Ecto neural progenitor cell (in vitro differentiated cells): ENCODE data around the gene ZFHX3.

Experiments
- DNase-seq: peaks from one replicate; pipeline ENCODE4 v3.0.0-alpha.2; 2018; ENCODE audit warnings: low spot score

Gene ZFHX3

DNA sequence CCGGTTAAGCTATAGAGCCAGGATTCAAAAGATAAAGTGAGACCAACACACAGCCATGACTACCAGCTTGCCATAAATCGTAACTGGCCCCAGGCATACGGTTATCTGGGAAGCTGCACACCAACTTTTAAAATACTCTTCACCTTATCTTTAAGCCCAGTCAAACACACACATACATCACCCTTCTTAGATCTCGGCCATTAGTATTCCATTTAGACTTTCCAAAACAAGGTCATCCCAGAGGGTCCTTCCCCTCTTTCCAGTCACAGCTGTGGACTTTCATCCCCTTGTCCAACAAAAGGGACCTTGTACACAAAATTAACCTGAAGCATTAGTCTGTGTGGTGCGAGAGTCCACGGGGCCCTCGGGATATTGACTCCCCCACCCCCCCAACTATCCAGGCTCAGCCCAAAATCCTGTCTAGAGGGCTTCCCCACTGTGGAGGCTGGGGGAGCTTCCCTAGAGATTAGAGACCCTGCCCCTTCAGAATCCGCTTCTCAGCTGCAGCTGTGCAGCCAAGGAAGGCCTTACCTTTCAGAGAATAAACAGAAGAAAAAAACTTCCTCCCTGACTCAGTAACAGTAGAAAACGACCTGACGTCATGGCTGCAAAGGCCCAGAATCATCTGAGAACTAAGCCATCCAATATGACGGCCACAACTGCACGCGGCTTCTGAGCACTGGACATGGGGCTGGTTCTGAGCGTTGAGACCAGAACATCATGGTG lies 9.9 kb downstream of the ZFHX3 start:
- DNase-seq = no peak

DNA sequence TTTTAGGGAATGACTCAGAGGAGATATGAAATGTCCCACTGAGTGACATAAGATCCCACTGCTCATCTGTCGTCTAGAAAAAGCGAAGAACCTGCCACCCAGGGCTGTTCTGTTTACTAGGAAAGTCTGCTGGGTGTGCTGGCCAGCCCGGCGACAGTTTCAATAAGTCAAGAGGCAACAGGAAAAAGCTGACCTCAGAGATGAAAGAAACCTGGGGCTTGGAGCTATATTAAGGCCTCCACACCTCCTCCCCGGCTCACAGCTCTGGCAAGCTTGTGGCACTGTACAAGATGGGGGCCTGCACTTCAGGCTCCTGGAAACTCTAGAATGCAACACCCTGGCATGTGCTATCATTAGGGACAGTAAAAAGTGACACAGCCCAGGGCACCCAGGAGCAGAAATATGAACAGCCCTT lies 10.6 kb downstream of the ZFHX3 start:
- DNase-seq = no peak

DNA sequence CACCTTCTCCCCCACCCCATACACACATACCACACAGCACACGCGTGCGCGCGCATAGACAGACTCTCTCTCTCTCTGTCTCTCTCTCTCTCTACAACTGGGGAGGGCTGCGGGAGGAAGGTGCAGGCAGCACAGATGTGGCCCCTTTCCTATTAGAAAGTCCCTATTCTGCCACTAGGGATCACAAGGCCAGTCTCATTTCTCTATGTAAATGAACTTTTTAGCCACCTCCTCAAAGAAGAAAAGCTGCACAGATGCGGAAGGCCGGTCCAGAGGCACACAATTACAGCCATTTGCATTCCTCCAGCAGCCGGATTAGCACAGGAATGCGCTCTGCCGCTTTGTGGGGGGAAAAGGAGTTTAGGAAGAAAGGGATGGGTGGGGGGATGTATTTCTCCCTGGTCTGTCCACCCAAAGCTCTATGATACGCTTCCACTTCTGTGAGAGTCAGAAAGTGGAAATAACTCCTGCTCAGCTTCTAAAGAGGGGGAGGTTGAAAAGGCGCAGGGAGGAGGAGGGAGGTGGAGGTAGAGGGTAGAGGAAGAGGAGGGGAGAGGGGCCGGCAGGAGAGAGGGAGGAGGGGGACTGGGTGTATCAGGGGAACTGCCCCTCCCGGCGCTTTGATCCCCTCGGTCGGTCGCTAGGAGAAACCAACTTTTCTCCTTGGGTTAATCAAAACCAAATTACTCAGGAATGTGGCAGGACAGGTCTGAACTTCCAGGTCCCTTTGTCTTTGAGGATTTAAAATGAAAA lies 11.7 kb downstream of the ZFHX3 start:
- peak; percentile 88 for DNase-seq

DNA sequence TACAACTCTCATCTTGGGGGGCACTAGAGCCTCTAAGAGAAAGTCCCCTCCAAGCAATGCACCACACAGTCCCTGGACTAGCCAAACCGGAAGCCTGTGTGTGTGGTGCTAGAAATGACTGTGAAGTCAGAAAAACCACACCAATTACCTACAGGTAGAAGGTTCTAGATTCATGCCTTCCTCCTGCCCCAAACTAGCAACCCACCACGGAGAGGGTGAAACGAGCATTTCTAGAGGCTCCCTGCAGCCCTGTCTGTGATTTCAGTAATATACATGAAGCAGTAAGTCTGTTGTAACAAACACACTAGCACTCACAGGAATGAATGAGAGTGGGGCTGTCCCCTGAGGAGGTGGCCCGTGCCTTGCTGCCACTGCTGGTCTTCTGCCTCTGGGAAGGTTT lies 13.6 kb downstream of the ZFHX3 start:
- no peak for DNase-seq

DNA sequence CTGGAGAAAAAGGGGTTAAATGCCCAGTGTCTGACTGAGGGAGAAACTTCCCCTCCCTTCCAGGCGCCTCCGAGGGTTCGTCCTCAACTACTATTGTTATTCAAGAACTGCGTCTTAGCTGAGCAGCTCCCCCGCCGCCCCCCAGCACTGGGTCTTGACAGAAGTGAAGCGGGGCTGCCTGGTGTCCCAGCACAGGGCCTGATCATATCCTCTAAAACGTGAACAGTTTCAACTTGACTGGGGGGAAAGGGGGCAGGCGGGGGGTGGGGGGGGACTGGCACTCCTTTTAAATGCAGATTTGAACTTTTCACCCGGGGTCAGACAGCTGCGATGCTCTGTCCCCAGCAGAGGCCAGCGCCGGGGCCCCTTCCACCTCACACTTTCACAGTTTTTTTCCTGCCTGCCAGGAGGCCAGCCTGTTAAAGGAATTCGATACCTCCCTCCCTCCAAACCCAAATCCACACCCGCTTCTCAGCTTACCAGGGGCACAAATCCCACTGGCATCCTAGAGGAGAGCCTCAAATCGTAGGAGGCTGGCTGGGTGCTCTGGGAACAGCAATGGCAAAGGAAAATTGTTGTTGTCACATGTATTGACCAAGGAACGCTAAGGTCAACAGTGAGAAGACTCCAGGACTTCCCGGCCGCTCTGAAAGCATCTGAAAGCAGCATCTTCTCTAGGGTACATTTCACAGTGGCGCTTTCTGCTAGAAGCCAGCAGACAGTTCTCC lies 14.5 kb downstream of the ZFHX3 start:
- peak; percentile 80 for DNase-seq

DNA sequence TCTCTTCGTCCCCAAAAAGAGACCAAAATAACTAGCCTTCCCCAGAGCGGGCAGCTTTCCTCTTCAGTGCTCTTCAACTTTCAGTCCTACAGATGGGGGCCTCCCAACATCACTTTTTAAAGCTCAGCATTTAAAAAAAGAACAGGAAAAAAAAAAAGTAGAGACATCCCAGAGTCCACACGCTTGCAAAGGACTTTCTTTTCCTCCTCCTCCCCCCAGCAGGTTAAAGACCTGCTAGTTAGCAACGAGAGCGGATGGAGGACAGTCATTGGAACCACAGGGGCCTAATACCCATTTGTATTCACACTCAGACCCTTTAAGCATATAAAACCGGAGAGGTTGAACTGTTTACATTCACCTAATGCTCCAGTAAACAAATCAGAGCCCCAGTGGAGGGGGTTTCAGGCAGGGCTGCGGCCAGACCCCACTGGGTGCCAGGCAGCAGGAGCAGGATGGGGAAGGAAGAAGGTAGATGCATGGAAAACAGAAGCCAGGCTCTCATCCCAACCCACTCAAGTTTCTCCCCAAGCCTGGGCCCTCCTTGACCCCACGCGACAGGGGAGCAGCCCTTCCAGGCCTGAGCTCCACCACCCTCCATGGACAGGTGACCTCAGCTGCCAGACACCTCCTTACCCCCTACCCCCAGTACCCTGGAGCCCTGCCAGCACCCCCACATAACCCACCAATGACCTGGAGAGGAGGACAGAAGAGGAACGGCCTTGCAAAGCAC lies 15.2 kb downstream of the ZFHX3 start:
- DNase-seq = no peak

DNA sequence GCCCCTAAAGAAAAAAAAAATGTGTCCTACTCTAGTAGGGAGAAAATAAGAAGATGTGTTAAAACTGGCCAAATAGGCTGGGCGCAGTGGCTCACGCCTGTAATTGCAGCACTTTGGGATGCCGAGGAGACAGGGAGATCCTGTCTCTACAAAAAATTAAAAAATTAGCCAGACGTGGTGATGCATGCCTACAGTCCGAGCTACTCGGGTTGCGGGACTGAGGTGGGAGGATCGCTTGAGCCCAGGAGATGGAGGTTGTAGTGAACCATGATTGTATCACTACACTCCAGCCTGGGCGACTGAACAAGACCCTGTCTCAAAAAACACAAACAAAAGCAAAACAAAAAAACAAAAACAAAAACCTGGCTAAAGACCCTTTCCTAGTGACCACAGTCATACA lies 15.9 kb downstream of the ZFHX3 start:
- DNase-seq = no peak

DNA sequence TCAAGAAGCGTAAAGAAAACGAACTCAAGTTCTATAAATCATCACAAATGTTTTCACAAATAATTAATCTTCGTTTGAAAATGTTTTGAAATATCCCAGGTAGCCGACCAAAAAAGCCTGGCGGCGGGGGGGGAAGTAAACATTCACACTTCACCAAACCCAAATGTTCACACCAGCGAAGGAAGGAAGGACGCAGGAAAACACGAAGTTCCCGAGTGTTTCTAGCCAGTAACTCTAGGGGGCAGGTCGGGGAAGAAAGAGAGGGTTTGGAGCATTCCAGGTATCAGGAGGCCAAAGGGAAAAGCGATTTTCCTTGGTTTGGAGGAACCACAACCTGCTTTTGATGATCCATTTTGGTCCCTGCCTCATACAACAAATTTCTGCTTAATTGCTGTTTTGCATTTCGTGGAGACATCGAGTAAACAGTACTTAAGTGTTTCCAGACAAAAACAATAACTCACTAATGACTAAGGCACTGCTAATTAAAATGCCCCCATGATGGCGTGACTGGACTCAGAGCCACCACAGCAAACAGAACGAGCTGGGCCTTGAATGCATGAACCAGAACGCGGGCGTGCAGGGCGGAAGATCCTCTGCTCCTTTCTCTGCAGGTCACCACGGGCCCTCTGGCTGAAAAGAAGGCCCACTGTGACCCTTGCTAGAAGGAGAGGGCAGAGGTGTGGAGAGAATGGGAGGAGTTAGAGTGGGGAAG lies 16.6 kb downstream of the ZFHX3 start:
- DNase-seq = no peak

DNA sequence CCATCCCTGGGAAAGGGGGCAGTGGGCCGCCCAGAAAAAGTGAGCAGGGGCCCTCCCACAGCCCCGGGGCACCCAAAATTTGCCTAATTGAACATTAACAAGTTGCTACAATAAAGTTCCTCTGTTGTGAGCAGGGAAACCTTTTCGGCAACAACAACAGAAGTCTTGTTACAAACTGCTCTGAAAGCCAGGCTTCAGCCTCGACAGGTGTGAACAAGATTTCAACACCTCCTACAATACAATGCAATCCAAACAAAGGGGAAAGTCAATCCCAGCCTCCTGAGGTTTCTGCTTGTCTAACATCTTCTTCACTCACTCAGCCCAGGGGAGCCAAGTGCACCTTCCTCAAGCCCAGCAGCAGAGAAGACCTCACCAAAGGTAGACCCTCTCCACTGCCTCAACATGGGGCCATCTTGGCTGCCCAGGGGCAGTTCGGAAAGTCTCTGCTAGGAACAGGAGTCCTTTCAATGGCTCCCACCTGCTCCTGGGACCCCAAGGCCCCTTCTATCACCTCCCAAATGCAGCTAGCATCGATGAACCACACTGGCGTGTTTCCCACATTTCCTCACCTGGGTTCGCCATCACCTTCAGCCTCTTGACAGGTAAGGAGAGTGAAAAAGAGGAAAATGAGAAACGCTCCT lies 19.1 kb downstream of the ZFHX3 start:
- no peak for DNase-seq

DNA sequence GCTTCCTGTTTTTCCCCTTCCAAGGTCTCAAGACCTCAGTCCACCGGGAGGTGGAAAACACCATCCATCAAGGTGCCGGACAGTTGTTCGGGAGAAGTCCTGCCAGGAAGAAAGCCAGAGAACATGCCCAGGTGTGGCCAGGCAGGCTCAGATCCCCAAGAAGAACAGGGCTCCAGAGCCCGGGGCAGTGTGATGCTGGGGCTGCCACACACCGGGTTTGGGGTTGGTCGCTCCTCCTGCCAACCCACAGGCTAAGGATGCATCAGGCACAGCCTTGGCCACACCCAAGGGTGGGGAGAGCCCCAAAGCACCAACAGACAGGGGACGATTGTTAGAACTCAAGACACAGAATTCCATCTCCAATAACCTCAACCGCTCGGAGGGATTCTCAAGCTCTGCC lies 19.7 kb downstream of the ZFHX3 start:
- DNase-seq = no peak

DNA sequence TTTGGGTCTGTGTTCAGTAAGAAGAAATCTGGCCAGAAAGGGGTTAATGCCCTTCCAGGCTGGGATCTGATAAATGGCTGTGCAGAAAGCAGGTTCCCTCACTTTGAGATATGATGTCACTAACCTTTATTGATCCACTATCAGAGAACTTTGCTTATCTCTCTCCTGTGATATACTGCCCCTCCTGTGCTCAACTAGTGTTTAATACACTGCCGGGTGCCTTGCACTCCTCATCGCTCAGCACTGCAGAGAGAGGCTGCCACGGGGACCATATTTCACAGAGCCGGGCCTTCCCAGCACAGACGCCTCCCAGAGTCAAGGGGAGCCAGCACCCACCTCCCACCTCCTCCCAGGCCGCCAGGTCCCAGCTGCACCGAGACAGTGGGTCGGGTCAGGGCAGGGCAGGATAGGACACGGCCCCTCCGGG lies 20.2 kb downstream of the ZFHX3 start:
- no peak for DNase-seq

DNA sequence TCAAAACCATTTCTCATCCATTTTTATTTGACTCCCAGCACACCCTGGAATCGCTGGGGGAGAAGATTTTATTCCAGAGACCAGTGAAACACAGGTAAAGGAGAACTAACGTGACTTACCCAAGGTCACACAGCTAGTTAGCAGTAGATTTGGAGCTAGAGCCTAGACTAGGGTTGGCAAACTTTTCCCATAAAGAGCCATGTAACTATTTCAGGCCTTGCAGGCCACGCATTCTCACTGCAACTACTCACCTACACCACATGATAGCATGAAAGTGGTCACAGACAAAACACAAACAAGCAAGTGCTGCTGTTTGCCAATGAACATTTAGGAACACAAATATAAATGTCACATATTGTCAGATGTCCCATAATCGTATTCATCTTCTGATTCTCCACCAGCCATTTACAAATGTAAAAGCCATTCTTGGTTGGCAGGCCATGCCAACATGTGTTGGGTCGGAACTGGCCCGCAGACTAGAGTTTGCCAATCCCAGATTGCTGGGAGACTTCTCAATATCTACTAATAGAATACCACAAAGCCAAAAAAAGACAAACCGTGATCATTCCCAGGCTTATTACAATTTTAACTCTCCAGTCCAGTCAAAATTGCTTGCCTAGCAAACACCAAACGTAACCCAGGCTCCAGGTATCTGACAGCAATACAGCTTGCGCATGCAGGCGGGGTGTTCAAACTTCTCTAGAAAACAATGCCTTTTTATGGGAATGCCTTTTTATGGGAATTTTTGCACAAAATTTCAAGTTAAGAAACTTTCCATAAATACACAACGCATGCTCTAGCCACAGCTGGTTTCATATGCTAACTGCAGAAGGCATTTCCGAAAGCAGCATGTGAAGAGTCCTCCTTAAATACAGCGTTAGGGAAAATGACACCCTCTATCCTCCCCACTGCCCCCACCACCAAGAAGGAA lies 20.9 kb downstream of the ZFHX3 start:
- DNase-seq = no peak

DNA sequence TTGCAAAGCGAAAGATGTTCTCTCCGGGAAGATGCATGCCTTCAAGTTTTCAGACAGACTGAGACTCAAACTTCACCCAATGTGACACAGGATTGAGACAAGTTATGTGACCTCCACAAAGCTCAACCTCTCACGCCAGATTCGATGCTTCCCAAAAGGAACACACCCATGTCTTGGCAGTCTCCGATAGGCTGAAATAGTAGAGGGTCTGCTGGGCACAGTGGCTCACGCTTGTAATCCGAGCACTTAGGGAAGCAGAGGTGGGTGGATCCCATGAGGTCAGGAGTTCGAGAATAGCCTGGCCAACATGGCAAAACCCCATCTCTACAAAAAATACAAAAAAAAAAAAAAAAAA lies 22.1 kb downstream of the ZFHX3 start:
- no peak for DNase-seq

DNA sequence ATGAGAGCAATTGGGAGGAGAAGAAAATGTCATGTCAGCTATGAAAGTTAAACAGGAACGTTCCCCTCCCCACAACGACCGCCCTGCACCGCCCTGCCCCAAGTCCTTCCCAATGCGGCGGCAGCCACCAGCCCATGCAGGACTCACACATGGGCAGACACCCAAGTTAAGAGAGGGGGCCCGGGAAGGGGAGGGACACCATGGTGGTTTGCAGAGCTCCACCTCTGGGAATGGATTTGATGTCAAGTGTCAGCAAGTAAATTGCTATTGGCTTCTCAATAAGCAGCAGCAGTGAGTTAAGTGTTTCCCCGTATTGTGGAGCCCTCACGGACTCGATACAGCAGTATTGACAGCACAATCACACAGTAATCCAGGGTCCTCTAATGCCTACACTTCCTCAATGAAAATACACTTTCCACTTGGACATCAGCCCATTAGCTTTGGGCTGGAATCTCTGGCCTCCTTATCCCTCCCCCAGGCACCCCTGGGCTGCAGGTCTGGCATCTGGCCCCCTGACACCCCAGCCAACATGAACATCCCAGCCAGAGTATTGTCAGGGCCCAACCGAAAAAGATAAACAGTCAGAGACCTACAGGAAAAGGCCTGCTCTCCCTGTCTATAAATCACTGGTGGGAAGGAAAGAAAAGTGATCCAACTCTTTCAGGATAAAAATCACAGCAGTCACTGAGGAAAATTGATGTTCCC lies 22.6 kb downstream of the ZFHX3 start:
- DNase-seq = no peak

DNA sequence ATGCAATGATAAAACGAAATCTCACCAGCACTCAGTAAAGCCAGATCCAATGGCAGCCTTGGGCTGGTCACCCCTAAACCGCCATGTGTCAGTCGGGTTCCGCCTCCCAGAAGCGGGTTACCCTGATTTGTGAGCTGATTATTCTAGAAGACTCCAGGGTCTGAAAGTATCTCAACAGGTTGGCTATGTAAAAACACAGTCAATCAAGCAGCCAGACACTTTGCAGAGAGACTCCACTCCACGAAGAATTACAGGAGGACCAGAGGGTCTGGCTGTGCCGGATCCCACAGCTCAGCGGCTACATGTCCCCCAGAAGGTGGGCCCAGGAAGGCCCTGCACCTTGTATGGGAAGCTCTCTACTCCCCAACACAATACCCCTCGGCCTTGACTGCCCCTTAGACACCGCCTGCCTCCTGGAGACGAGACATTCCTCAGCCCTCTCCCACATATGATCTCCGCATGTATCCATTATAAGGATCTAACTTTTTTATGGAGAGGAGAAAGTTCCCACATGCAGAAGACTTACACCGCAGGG lies 23.3 kb downstream of the ZFHX3 start:
- no peak for DNase-seq

DNA sequence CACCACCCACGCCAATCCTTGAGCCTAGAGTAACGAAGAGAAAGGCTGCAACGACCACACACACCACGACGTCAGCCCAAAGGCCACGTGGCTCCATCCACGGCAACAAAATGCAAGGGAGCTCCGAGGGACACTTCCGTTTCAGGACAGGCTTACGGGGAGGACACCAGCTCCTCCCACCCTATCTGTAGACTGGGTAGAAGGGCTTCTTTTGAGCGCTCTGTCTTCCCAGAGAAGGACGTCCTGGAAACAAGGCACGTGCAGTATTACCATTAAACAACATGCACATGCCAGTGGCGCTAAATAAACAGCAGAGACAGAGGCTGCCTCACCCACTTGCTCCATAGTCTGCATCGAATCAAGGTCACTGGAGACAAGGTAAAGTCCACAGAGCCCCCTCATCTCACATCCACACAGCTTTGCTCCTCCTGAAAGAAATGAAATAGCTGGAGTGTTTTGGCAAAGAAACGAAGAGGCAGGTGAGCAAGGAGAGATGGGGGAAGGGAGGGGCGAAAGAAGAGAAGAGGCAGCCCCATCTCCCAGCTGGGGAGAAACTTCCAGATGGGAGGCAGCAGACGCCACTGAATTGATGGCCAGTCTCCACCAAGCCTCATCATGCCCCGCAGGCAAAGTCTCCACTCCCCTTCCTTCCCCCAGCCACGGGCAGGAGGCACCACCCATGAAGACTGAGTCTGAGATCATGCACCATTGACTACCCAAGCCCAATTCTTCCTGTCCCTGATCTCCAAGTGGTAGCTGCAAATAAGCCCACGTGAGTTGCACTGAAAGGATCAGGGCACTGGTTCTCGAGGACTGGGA lies 24.0 kb downstream of the ZFHX3 start:
- no peak for DNase-seq

DNA sequence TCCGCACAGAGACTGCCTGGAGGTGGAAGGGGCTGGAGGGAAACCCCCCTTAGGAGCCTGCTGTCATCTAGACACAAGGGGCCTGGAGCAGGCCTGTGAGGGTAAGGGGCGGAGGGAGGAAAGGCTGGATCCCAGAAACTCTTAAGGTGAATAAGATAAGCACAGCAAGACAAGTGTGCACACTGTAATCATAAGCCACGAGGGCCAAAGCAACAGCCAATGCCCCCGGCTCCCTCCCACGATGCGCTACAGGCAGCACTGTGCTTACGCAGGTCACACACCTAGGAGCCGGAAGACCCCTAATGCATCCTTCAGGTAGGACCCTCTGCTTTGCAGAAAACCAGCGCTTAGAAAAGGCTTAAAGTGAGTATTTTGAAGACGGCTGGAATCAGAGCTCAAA lies 24.6 kb downstream of the ZFHX3 start:
- DNase-seq = no peak

DNA sequence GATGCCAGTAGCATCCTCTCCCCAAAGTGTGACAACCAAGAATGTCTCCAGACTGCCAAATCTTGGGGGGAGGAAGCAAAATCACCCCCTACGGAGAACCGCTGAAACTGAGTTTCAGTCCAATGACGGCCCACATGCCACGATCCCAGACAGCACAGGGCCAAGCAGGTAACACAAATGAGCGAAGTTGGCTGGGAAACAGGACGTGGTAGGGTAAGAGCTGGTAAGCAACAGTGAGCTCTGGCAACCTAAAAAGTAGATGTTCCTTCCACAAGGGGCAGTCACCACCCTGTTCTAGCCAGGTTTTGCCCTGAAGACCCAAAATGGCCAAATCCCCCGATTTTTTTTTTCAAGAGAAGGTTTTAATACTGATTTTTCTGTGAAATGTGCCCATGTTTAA lies 25.4 kb downstream of the ZFHX3 start:
- DNase-seq = no peak
